Kidney tubule cell (primary cell): ENCODE measurements around the gene PAQR6.
A peak's percentile ranks its signal among the peaks of the same experiment; 100 is the strongest.
"Not testable (repeated sequence)": the region's sequence is repeated elsewhere in the genome, so short reads cannot be mapped to it uniquely, and the experiment has no call there.

Experiments used
- DNase-seq: peaks from one replicate; pipeline ENCODE4 v3.0.0-alpha.2; 2018; ENCODE audit warnings: low spot score

The PAQR6 gene

GRCh38 chr1:156232201-156232894 is 15.5 kb downstream of the PAQR6 start:
- no peak for DNase-seq

GRCh38 chr1:156230473-156230837 is 17.4 kb downstream of the PAQR6 start:
- DNase-seq = no peak

- no peak for DNase-seq
Measured at GRCh38 chr1:156229809-156230472, 17.9 kb downstream of the PAQR6 start.

- DNase-seq = no peak
Measured at GRCh38 chr1:156228501-156228900, 19.4 kb downstream of the PAQR6 start.

GRCh38 chr1:156226782-156227181 is 21.1 kb downstream of the PAQR6 start:
- DNase-seq = no peak

- no peak for DNase-seq
Measured at GRCh38 chr1:156226116-156226538, 21.7 kb downstream of the PAQR6 start.

- no peak for DNase-seq
Measured at GRCh38 chr1:156225677-156226014, 22.2 kb downstream of the PAQR6 start.

GRCh38 chr1:156221986-156222692 is 25.7 kb downstream of the PAQR6 start:
- DNase-seq = no peak

GRCh38 chr1:156220226-156220625 is 27.6 kb downstream of the PAQR6 start:
- no peak for DNase-seq

GRCh38 chr1:156217871-156218270 is 30.0 kb downstream of the PAQR6 start:
- peak; percentile 32 for DNase-seq

GRCh38 chr1:156216361-156217086 is 31.3 kb downstream of the PAQR6 start:
- not testable (repeated sequence) for DNase-seq

- peak; percentile 80 for DNase-seq
Measured at GRCh38 chr1:156214024-156214748, 33.7 kb downstream of the PAQR6 start.

- DNase-seq = no peak
Measured at GRCh38 chr1:156213644-156213966, 34.3 kb downstream of the PAQR6 start.

- peak; percentile 96 for DNase-seq
Measured at GRCh38 chr1:156212833-156213643, 34.8 kb downstream of the PAQR6 start, which contains the start of gene PMF1. Gene PMF1 (plus strand): TSS chr1:156213007. CDS start chr1:156213016, 9 bp downstream.

GRCh38 chr1:156212130-156212529 is 35.7 kb downstream of the PAQR6 start:
- no peak for DNase-seq

- DNase-seq = no peak
Measured at GRCh38 chr1:156211243-156211642, 36.6 kb downstream of the PAQR6 start.

GRCh38 chr1:156204686-156205085 is 43.2 kb downstream of the PAQR6 start:
- DNase-seq = no peak

- peak; percentile 39 for DNase-seq
Measured at GRCh38 chr1:156203331-156203730, 44.5 kb downstream of the PAQR6 start.

- no peak for DNase-seq
Measured at GRCh38 chr1:156200044-156200443, 47.8 kb downstream of the PAQR6 start.

- no peak for DNase-seq
Measured at GRCh38 chr1:156198831-156199349, 49.0 kb downstream of the PAQR6 start.

GRCh38 chr1:156196445-156196844 is 51.4 kb downstream of the PAQR6 start:
- DNase-seq = no peak
